WTC11 (cell line): Measurements from ENCODE around the gene PHACTR3. TPM values are rescaled to one million over a fixed set of nuclear protein-coding genes. Genes with fewer than 3 reads are reported as not detected.

Experiments used
- ATAC-seq: fragments of 200-7000 bp; cut with Tn5 transposase; 2 replicates; pipeline ENCODE4 v1.10.0; 2021; ENCODE audit warnings: mild to moderate bottlenecking, moderate library complexity
- CTCF ChIA-PET: fragments of 300-600 bp; sonication (Branson Sonifier 250); formaldehyde crosslinking; loops from one replicate; lab custom pipeline; 2021; ENCODE audit warnings: antibody characterized with exemption; lab: Charles Lee
- POLR2A ChIA-PET: fragments of 350-600 bp; sonication (Branson Sonifier 250); formaldehyde crosslinking; loops from one replicate; lab custom pipeline; 2021; ENCODE audit warnings: antibody characterized with exemption; lab: Charles Lee
- DNase-seq: peaks from one replicate; pipeline ENCODE4 v3.0.0; 2021; ENCODE audit warnings: low spot score
- H3K27ac Mint-ChIP-seq: 2 replicates; pipeline ENCODE4 v1.8.0; 2021; ENCODE audit warnings: mixed read lengths
- H3K27me3 Mint-ChIP-seq: 2 replicates; pipeline ENCODE4 v1.8.0; 2021; ENCODE audit warnings: low read depth, mild to moderate bottlenecking, moderate library complexity, mixed read lengths
- H3K36me3 Mint-ChIP-seq: 2 replicates; pipeline ENCODE4 v1.8.0; 2021; ENCODE audit warnings: mixed read lengths
- H3K4me1 Mint-ChIP-seq: 2 replicates; pipeline ENCODE4 v1.8.0; 2022; ENCODE audit warnings: mixed read lengths
- H3K4me3 Mint-ChIP-seq: 2 replicates; pipeline ENCODE4 v1.8.0; 2021; ENCODE audit warnings: mild to moderate bottlenecking, moderate library complexity, mixed read lengths
- H3K9me3 Mint-ChIP-seq: 2 replicates; pipeline ENCODE4 v1.8.0; 2021; ENCODE audit warnings: mixed read lengths
- ATF2 ChIP-seq: sonication (generic); formaldehyde crosslinking; IDR thresholded peaks from 2 replicates; pipeline ENCODE4 v1.8.1; 2022; ENCODE audit warnings: low read depth, missing genetic modification reagents, borderline replicate concordance
- ATF3 ChIP-seq: sonication (generic); formaldehyde crosslinking; conservative IDR thresholded peaks from 2 replicates; pipeline ENCODE4 v1.8.1; 2022; ENCODE audit warnings: mild to moderate bottlenecking, missing genetic modification reagents
- CREB1 ChIP-seq: sonication (generic); formaldehyde crosslinking; IDR thresholded peaks from 2 replicates; pipeline ENCODE4 v1.8.0; 2023; ENCODE audit warnings: mild to moderate bottlenecking, missing genetic modification reagents
- E2F4 ChIP-seq: sonication (generic); formaldehyde crosslinking; IDR thresholded peaks from 2 replicates; pipeline ENCODE4 v1.8.1; 2022; ENCODE audit warnings: low read depth, mild to moderate bottlenecking, moderate library complexity, missing genetic modification reagents, borderline replicate concordance
- ETV6 ChIP-seq: sonication (generic); formaldehyde crosslinking; IDR thresholded peaks from 2 replicates; pipeline ENCODE4 v1.8.1; 2022; ENCODE audit warnings: mild to moderate bottlenecking, missing genetic modification reagents
- FOXJ3 ChIP-seq: sonication (generic); formaldehyde crosslinking; IDR thresholded peaks from 2 replicates; pipeline ENCODE4 v1.9.0; 2021; ENCODE audit warnings: missing genetic modification reagents, mild to moderate bottlenecking, borderline replicate concordance
- FOXP1 ChIP-seq: sonication (generic); formaldehyde crosslinking; IDR thresholded peaks from 2 replicates; pipeline ENCODE4 v1.8.0; 2022; ENCODE audit warnings: missing genetic modification reagents, mild to moderate bottlenecking, moderate library complexity, borderline replicate concordance
- GABPB1 ChIP-seq: sonication (generic); formaldehyde crosslinking; IDR thresholded peaks from 2 replicates; pipeline ENCODE4 v1.8.1; 2023; ENCODE audit warnings: mild to moderate bottlenecking, missing genetic modification reagents
- GRHL2 ChIP-seq: fragments of 250-450 bp; sonication (Bioruptor Pico); IDR thresholded peaks from 2 replicates; pipeline ENCODE4 v1.8.0; 2022; ENCODE audit warnings: mild to moderate bottlenecking, moderate library complexity; ENCODE audit not compliant: insufficient replicate concordance, severe bottlenecking
- GTF2I ChIP-seq: fragments of 250-450 bp; sonication (Bioruptor Pico); conservative IDR thresholded peaks from 2 replicates; pipeline ENCODE4 v1.4.0; 2021; ENCODE audit warnings: mild to moderate bottlenecking
- IRF1 ChIP-seq: sonication (generic); formaldehyde crosslinking; IDR thresholded peaks from 2 replicates; pipeline ENCODE4 v1.8.0; 2023; ENCODE audit warnings: missing genetic modification reagents
- IRF2 ChIP-seq: sonication (generic); formaldehyde crosslinking; IDR thresholded peaks from 2 replicates; pipeline ENCODE4 v1.8.0; 2022; ENCODE audit warnings: low read depth, missing genetic modification reagents, borderline replicate concordance
- JAZF1 ChIP-seq: fragments of 250-450 bp; sonication (Bioruptor Pico); IDR thresholded peaks from 2 replicates; pipeline ENCODE4 v1.9.0; 2021; ENCODE audit warnings: moderate library complexity, mild to moderate bottlenecking, inconsistent platforms
- MYBL2 ChIP-seq: sonication (generic); formaldehyde crosslinking; IDR thresholded peaks from 2 replicates; pipeline ENCODE4 v1.8.1; 2023; ENCODE audit warnings: mild to moderate bottlenecking, moderate library complexity, missing genetic modification reagents
- NR2C2 ChIP-seq: sonication (generic); formaldehyde crosslinking; IDR thresholded peaks from 2 replicates; pipeline ENCODE4 v1.8.0; 2022; ENCODE audit warnings: mild to moderate bottlenecking, missing genetic modification reagents
- NR3C1 ChIP-seq: sonication (generic); formaldehyde crosslinking; conservative IDR thresholded peaks from 2 replicates; pipeline ENCODE4 v1.8.1; 2023; ENCODE audit warnings: low read depth, mild to moderate bottlenecking, missing genetic modification reagents
- OVOL2 ChIP-seq: fragments of 250-450 bp; sonication (Bioruptor Pico); IDR thresholded peaks from 2 replicates; pipeline ENCODE4 v1.9.0; 2021; ENCODE audit warnings: mild to moderate bottlenecking, borderline replicate concordance
- PREB ChIP-seq: sonication (generic); formaldehyde crosslinking; IDR thresholded peaks from 2 replicates; pipeline ENCODE4 v1.8.1; 2022; ENCODE audit warnings: mild to moderate bottlenecking, missing genetic modification reagents, moderate library complexity, borderline replicate concordance
- RORB ChIP-seq: fragments of 250-450 bp; sonication (Bioruptor Pico); IDR thresholded peaks from 2 replicates; pipeline ENCODE4 v1.9.0; 2021; ENCODE audit warnings: mild to moderate bottlenecking
- SMAD3 ChIP-seq: sonication (generic); formaldehyde crosslinking; IDR thresholded peaks from 2 replicates; pipeline ENCODE4 v1.8.0; 2022; ENCODE audit warnings: missing genetic modification reagents, mild to moderate bottlenecking, borderline replicate concordance
- TCF7 ChIP-seq: sonication (generic); formaldehyde crosslinking; IDR thresholded peaks from 2 replicates; pipeline ENCODE4 v1.8.0; 2022; ENCODE audit warnings: mild to moderate bottlenecking, low read depth, missing genetic modification reagents, moderate library complexity
- TEAD1 ChIP-seq: sonication (generic); formaldehyde crosslinking; IDR thresholded peaks from 2 replicates; pipeline ENCODE4 v1.8.0; 2022; ENCODE audit warnings: mild to moderate bottlenecking, missing genetic modification reagents
- TP53 ChIP-seq: sonication (generic); formaldehyde crosslinking; IDR thresholded peaks from 2 replicates; pipeline ENCODE4 v1.8.1; 2023; ENCODE audit warnings: mild to moderate bottlenecking, missing genetic modification reagents
- ZNF671 ChIP-seq: fragments of 250-450 bp; sonication (Bioruptor Pico); IDR thresholded peaks from 2 replicates; pipeline ENCODE4 v1.8.0; 2021; ENCODE audit warnings: mild to moderate bottlenecking
- total RNA-seq: library from RNA; stranded (reverse); gene quantifications from 3 replicates; pipeline ENCODE4 v1.2.3, GENCODE V29; 2021

The PHACTR3 gene
- total RNA-seq, 1 experiment from 2014 or later = 0.28 TPM

- CTCF ChIA-PET = no interaction called here
- H3K4me1 Mint-ChIP-seq = no peaks in the 10 kb centered on the region
- TF ChIP-seq GRHL2 (CRISPR knock-in tag) (no peak), ZNF671 (CRISPR knock-in tag) (no peak), NR2C2 (CRISPR knock-in tag) (no peak), GABPB1 (no peak), ETV6 (no peak), GTF2I (CRISPR knock-in tag) (no peak), ATF3 (CRISPR knock-in tag) (no peak), TCF7 (CRISPR knock-in tag) (no peak), CREB1 (CRISPR knock-in tag) (no peak)
- H3K9me3 Mint-ChIP-seq = no peaks in the 10 kb centered on the region
- no peak overlapping the region for H3K27ac Mint-ChIP-seq
- no peak for ATAC-seq
- H3K4me3 Mint-ChIP-seq = no peak overlapping the region
- peaks cover 14% of the 10 kb centered on the region for H3K27me3 Mint-ChIP-seq
- H3K36me3 Mint-ChIP-seq = no peaks in the 10 kb centered on the region
- no peak for DNase-seq
- POLR2A ChIA-PET = no interaction called here
Observed at GRCh38 chr20:59814840-59815340, 210.6 kb downstream of the PHACTR3 start.

GRCh38 chr20:59816146-59816738 is 211.9 kb downstream of the PHACTR3 start:
- POLR2A ChIA-PET = no interaction called here

More at GRCh38 chr20:59816146-59816738, 211.9 kb downstream of the PHACTR3 start:
- ATAC-seq = no peak
- Mint-ChIP-seq H3K27me3 (peaks cover 20% of the 10 kb centered on the region), H3K27ac (no peak overlapping the region), H3K36me3 (no peaks in the 10 kb centered on the region), H3K4me1 (no peaks in the 10 kb centered on the region), H3K9me3 (no peaks in the 10 kb centered on the region), H3K4me3 (no peak overlapping the region)
- DNase-seq = no peak
- TF ChIP-seq IRF1 (CRISPR knock-in tag) = no peak
- TF ChIP-seq ATF2 = no peak
- no peak for TF ChIP-seq JAZF1 (CRISPR knock-in tag)
- TF ChIP-seq PREB = no peak
- no peak for TF ChIP-seq SMAD3
- TF ChIP-seq FOXJ3 (CRISPR knock-in tag) = no peak
- no peak for TF ChIP-seq NR2C2 (CRISPR knock-in tag)
- no peak for TF ChIP-seq GRHL2 (CRISPR knock-in tag)
- no peak for TF ChIP-seq FOXP1
- TF ChIP-seq E2F4 = no peak
- TF ChIP-seq OVOL2 (CRISPR knock-in tag) = no peak
- no peak for TF ChIP-seq RORB (CRISPR knock-in tag)
- no peak for TF ChIP-seq TEAD1 (CRISPR knock-in tag)
- TF ChIP-seq GABPB1 = no peak
- no peak for TF ChIP-seq TP53
- no peak for TF ChIP-seq ETV6
- no peak for TF ChIP-seq MYBL2 (CRISPR knock-in tag)
- no peak for TF ChIP-seq ATF3 (CRISPR knock-in tag)
- no peak for TF ChIP-seq IRF2
- no peak for TF ChIP-seq NR3C1
- CTCF ChIA-PET = no interaction called here
